HG03097 (cell line): ENCODE data around the gene KLHL33.

Experiments used
- ATAC-seq: cut with Tn5 transposase; IDR thresholded peaks from one replicate; pipeline ENCODE4 v1.9.1; 2021; ENCODE audit not compliant: unreplicated experiment, low FRiP score

Gene KLHL33

DNA sequence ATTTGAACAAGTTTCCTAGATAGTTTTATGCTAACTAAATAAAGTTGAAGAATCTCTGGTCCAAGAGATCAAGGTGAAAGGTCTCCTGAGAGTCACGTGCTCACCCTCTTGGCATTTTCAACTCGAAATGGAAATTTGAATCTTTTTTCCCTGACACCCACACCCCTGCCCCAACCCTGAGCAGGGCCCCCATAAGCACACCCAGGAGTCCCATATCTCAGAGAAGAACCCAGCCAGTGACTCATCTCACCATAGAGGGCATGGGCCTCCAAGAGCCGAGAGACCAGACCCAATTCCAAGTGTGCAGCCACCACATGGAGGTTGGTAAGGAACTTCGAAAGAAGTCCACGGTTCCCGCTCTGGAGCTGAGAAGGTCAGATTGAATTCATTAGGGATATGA, 55.3 kb downstream of the KLHL33 start:
- ATAC-seq = no peak

DNA sequence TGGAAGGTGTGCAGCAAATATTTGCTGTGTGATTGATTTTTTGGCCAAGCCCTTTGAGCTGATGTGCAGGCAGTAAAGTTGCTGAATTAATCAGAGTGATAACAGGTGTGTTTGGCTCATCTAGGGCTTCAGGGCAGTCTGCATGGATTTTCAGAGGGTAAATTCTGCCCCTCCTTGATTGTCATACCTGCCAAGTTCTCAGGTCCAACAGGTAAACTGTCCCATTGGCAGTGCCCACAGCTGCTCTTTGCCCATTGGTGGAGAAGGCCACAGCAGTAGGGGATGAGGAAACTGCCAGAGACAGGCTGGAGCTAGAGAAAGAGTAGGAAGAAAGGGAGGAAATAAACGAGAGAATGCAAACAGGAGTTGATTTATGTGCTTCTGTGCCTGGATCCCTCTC, 56.2 kb downstream of the KLHL33 start:
- no peak for ATAC-seq

DNA sequence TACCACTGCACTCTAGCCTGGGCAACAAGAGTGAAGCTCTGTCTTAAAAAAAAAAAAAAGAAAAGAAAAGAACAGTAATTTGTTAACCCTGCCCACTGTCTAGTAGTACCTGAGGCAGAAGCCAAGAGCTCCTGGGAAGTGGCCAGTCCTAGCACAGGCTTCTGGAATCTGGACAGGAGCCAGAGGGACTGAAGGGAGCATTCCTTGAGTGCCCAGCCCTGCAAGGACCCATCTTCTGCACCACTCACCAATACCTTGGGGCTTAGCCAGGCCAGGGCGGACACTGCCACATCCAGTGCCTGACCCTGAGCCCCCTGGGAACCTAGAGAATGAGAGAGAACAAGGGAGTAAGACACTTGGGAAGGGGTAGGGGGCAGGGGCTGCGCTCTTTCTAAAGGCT, 58.8 kb downstream of the KLHL33 start:
- no peak for ATAC-seq

DNA sequence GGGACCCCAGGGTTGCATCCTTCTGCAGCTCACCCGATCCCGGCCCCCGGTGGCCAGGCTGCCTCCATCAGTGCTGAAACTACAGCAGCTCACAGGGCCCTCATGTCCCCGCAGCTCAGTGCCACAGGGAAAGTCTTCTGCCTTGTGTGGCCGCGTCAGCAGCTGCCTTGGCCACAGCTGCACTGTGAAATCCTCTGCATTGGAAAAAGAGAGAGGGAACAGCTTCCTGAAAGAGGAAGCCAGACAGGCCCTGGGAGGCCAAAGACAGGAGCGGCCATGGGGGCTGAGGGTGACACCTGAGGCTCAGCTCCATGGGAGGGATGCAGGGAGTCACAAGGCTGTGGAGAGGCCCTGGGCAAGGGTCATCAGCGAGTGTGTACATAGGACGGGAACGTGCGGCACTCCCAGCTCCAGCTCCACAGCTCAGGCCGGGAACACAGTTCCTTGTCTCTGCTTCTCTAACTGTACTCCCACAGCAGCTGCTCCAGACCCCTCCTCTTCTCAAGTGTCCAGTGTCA, 59.8 kb downstream of the KLHL33 start:
- no peak for ATAC-seq
